GM10266 (cell line): Measurements from ENCODE around the gene PLEKHN1.

Experiments used
- DNase-seq: peaks from one replicate; pipeline ENCODE4 v3.0.0; 2012; ENCODE audit errors: extremely low spot score
- CTCF ChIP-seq: IDR thresholded peaks from 2 replicates; pipeline ENCODE4 v1.5.1; 2012; ENCODE audit warnings: mild to moderate bottlenecking, low read depth; ENCODE audit not compliant: control insufficient read depth, insufficient read depth; ENCODE audit errors: missing control alignments

Gene PLEKHN1

GRCh38 chr1:966704-967300, 520 bp downstream of the PLEKHN1 start:
- peak; percentile 93 for DNase-seq
- no peak for TF ChIP-seq CTCF

DNA sequence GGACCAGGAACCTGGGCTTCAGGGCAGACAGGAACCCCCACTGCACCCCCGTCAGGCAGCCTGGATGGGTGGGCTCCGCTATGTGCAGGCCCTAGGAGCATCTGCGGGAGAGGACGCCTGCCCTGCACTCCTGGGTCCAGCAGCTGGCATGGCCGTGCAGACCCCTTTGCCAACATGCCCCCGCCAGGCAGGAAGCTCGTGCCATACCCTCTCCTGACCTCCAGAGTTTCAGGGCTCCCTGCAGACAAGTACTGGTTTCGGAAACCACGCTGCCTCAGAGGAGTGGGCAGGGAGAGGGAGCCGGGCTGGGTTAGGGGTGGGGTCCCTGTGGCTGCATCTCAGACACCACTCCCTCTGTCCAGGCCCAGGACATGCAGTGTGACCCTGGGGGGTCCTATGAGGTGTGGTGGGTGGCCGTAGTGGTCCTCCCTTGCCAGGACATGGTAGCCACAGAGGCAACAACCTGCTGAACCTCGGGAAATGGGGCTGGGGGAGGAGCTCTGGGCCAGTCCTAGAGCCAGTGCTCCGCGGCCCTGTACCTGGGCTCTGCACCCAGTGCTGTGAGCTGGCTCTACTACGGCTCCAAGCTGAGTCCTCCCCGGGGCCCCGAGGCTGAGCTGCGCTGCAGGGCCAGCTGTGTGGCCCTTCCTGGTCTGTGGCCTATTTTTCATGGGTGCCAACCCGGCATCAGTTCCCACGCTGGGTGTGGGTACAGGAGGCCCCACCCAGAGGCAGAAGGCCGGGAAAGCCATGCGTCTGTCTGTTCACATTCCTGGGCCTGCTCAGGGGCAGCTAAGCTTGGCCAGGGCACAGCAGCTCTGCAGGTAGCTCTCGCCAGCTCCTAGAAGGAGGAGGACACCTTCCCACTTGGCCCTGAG, 1.4 kb downstream of the PLEKHN1 start:
- no peak for TF ChIP-seq CTCF
- DNase-seq: no peak

DNA sequence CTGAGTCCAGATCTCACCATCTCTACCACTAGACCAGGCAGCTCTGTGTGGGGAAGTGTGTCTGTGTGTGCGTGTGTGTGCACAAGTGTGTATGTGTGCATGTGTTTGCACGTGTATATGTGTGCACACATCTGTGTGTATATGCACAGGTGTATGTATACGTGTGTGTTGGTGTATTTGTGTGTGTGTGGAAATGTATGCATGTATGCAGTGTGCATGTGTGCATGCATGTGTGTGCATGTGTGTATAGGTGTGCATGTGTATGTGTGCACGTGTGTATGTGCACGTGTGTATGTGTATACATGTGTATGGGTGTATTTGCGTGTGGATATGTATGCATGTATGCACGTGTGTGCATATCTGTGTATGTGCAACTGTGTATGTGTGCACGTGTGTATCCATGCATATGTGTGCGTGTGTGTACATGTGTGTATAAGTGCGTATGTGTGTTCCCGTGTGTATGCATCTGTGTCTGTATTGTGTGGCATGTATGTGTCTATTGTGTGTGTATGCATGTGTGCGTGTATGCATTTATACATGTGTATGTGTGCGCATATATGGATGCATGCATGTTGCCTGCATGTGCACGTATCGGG, 3.1 kb downstream of the PLEKHN1 start:
- no peak for DNase-seq
- no peak for TF ChIP-seq CTCF

GRCh38 chr1:970242-970972, 4.1 kb downstream of the PLEKHN1 start:
- TF ChIP-seq CTCF: no peak
- DNase-seq: no peak

GRCh38 chr1:970973-971730, 4.9 kb downstream of the PLEKHN1 start:
- TF ChIP-seq CTCF: no peak

DNA sequence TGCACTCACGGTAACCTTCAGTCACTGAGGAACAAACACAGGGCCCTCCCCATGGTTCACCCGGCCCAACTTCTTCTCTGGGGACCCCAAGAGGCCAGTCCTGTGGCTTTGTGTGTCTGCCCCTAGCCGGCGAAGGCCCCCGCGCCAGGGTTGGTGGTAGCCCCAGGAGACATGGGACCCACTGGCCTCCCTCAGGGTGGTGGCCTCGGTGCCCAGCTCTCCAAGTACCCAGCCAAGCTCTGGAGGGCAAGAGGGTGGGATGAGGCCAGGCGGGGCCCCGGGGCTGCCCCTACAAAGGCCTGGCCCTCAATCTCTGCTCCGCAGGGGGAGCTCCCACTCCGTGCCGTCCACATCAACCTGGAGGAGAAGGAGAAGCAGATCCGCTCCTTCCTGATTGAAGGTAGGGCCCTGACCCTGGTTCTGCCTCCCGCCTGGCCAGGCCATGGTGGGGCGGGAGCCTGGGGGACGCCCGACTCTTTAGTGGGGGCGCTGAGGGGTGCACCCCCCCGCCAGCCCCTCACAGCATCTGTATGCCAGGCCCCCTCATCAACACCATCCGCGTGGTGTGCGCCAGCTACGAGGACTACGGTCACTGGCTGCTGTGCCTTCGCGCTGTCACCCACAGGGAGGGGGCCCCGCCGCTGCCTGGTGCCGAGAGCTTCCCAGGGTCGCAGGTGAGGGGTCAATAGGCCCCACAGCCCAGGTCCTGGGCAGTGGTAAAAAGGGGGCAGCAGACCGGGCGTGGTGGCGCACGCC, 5.6 kb downstream of the PLEKHN1 start:
- no peak for DNase-seq
- no peak for TF ChIP-seq CTCF

More at GRCh38 chr1:970973-971730, 4.9 kb downstream of the PLEKHN1 start:
- DNase-seq: no peak
